NT2/D1 (cell line): ENCODE measurements around the gene MAN1A2.
A peak's percentile ranks its signal among the peaks of the same experiment; 100 is the strongest.

Experiments
- DNase-seq: peaks from one replicate; pipeline ENCODE4 v3.0.0-alpha.2; 2011; ENCODE audit warnings: low read depth, low spot score
- H3K27me3 ChIP-seq: 2 replicates; pipeline ENCODE4 v1.6.0; 2011; ENCODE audit warnings: mild to moderate bottlenecking; ENCODE audit not compliant: insufficient read length, insufficient read depth
- H3K36me3 ChIP-seq: 2 replicates; pipeline ENCODE4 v1.6.1; 2011; ENCODE audit warnings: mild to moderate bottlenecking, low read length, mixed read lengths; ENCODE audit not compliant: insufficient read depth, insufficient read length
- H3K4me1 ChIP-seq: 2 replicates; pipeline ENCODE4 v1.5.1; 2011; ENCODE audit not compliant: insufficient read depth, insufficient read length
- H3K4me3 ChIP-seq: 2 replicates; pipeline ENCODE4 v1.5.1; 2011; ENCODE audit warnings: low read depth; ENCODE audit not compliant: insufficient read length
- H3K9ac ChIP-seq: 2 replicates; pipeline ENCODE4 v1.6.0; 2011; ENCODE audit warnings: low read depth; ENCODE audit not compliant: insufficient read length
- H3K9me3 ChIP-seq: 2 replicates; pipeline ENCODE4 v1.5.1; 2011; ENCODE audit warnings: mild to moderate bottlenecking, low read length; ENCODE audit not compliant: insufficient read depth
- SUZ12 ChIP-seq: IDR thresholded peaks from 2 replicates; pipeline ENCODE4 v1.6.1; 2011; ENCODE audit not compliant: insufficient read length, insufficient read depth; ENCODE audit errors: extremely low read depth
- YY1 ChIP-seq: IDR thresholded peaks from 2 replicates; pipeline ENCODE4 v1.6.1; 2011; ENCODE audit not compliant: insufficient read length, insufficient read depth
- ZNF274 ChIP-seq: IDR thresholded peaks from 2 replicates; pipeline ENCODE4 v1.6.1; 2011; ENCODE audit warnings: mild to moderate bottlenecking, low read depth, low read length

Gene MAN1A2

DNA sequence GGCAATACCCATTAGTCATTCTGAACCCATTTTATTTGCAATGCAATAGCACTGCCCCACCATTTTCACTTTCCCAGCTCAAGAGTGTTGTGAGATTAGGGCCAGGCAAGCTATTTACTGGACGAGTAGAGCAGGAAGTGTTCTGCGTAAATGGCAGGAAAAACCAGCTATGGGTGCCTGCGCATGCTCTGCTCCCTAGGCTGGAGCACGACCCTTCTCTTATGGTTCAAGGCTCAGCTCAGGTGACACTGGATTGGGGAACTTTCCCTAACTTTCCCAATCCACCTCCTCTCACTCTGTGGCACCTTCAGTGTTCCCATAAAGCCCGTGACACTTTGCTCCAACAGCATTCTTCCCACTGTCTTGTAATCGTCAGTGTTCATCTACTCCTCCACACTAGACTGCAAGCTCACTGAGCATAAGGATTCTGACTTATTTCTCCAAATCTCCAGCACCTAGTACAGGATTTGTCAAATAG, 3.6 kb upstream of the MAN1A2 start:
- Histone ChIP-seq H3K27me3 (peaks cover 2% of the 10 kb centered on the region), H3K4me1 (no peaks in the 10 kb centered on the region), H3K36me3 (no peaks in the 10 kb centered on the region), H3K9me3 (no peaks in the 10 kb centered on the region), H3K4me3 (no peak overlapping the region), H3K9ac (no peak overlapping the region)
- no peak for DNase-seq
- TF ChIP-seq YY1 = no peak
- TF ChIP-seq SUZ12 = no peak
- TF ChIP-seq ZNF274 = no peak

DNA sequence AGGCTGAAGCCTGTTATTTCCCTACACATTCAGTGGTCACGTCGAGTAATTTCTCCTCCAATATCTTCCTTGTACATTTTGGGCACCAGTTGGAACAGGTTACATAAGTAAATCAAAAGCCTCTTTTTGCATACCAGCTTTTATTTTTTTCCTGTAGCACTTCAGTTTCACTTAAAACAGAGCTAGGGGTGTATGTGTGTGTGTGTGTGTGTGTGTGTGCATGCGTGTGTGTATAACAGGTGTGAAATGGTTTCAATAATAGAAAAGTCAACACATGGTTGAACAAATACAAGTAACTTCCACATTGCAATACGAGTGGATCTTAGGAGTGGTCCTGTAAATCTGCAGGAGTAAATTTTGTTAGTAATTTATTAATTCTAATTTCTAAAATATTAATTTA, 3.0 kb upstream of the MAN1A2 start:
- Histone ChIP-seq H3K4me3 (no peak overlapping the region), H3K9ac (no peak overlapping the region)
- TF ChIP-seq YY1 = no peak
- TF ChIP-seq ZNF274 = no peak
- TF ChIP-seq SUZ12 = no peak

DNA sequence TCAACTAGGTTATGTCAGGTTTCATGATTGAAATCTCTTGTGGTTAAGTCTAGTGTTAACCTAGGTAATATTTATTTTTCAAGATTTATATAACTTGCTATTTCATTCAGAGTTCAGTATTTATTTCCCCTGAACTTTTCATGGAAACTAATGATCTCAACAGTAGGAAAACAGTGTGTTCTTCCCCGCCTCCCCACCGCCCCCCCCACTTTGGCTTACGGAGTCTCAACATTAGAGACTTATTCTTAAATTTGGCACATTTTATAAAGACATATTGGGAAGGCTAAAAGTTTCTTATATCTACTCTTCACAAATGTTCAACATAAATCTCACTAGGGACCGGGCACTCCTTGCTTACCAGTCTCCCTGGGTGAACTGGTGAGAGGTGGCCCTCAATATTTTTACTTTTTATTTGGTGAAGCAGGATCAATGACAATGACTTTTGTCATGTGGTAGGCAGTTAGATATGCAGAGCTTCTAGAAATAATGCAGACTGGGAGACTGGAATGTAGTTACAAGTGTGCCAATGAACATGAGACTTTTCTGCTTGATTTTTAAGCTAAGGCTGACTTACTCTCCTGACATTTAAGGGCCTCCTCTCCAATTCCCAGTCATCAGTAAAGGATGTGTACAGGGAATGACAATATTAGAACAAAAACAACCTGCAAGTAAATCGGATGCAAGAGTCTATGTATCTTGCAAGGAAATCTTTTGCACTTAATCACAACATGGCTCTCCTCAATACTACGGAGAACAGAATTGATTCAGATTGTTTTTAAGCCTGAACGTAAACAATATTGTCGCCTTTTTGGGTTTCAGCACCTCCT, 1.7 kb upstream of the MAN1A2 start:
- Histone ChIP-seq H3K36me3 (no peaks in the 10 kb centered on the region), H3K27me3 (peaks cover 2% of the 10 kb centered on the region), H3K9ac (peak overlapping the region; percentile 97), H3K9me3 (no peaks in the 10 kb centered on the region), H3K4me1 (no peaks in the 10 kb centered on the region), H3K4me3 (peak overlapping the region; percentile 85)
- no peak for DNase-seq
- TF ChIP-seq SUZ12 = no peak

More for the DNA sequence above, 3.0 kb upstream of the MAN1A2 start:
- Histone ChIP-seq H3K4me1 (no peaks in the 10 kb centered on the region), H3K27me3 (peaks cover 2% of the 10 kb centered on the region), H3K9me3 (no peaks in the 10 kb centered on the region), H3K36me3 (no peaks in the 10 kb centered on the region)
- no peak for DNase-seq

DNA sequence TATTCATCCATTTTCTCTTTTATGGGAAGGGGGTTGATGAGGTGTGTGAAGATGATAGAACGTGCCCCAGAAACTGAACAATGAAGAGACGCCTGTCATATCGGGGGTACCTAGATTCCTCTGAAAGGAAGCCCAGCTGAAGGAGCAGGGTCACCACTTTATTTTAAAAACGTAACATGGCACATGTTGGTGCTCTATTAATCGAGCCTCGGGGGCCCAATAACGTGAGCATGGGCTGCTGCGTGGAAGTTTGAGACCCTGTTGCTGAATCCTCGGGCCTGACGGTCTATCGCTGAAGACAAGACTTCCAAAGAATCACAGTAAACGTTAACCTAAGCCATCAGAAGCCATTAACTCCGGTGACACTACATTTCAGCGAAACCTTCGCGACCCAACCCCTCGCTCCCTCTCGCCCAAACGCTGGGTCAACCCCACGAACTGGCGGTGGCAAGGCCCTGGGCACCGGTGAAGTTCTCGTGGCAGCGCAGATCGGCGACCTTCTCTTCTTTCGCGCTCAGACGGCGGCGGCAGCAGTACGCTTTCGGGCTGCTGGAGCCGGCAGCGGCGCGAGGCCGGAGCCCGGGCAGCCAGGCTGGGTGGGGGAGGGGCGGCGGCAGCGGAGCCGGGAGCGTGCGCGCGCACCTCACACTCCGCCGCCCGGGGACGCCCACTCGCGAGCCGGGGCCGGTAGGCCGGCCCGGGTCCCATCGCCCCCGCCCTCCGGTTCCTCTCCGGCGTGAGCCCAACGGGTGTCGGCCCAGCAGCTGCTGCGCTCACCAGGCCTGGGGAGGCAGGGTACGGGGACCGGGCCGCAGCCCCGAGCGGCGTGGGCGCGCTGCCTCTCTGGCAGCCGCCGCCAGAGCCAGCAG, 838 bp upstream of the MAN1A2 start:
- TF ChIP-seq YY1 (no peak), SUZ12 (no peak), ZNF274 (no peak)
- H3K4me3 ChIP-seq = peak overlapping the region; percentile 85
- peaks cover 2% of the 10 kb centered on the region for H3K27me3 ChIP-seq
- peak overlapping the region; percentile 97 for H3K9ac ChIP-seq
- DNase-seq = peak; percentile 55
- no peaks in the 10 kb centered on the region for H3K36me3 ChIP-seq
- no peaks in the 10 kb centered on the region for H3K4me1 ChIP-seq
- H3K9me3 ChIP-seq = no peaks in the 10 kb centered on the region

DNA sequence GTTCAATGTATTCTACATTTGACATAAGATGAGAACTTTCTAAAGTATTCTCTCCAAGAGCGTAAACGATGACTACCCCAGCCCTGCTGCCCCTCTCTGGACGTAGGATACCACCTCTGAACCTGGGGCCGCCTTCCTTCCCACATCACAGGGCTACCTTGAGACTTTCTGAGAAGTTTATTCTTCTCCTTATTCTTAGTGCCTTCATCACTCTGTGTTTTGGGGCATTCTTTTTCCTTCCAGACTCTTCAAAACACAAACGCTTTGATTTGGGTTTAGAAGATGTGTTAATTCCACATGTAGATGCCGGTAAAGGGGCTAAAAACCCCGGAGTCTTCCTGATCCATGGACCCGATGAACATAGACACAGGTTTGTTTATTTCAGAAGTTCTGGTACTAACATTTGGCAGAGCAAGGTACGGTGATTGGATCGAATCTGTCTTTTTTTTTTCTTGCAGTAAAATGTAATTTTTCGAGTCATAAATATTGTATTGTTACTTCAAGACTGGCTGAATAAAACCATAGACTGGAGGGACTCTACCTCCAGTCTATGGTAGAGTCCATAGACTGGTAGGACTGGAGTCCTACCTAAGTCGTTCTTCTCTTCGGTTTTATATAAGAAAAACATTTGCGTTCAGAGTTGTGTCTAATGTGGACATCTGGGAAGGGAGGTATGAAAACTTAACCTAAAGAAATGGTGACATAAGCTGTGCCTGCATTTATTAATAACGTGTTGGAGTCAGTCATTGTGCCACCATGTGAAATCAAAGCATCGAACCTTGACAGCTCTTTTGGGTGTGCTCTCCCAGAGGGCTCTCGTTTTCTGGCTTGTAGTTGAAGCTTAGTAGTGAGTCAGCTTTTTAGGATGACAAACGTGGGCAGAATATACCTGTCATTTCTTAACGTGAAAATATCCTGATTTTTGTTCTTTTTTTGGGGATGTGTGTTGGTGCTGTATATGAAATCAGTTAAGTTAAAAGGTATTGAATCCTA, 1.2 kb downstream of the MAN1A2 start:
- H3K36me3 ChIP-seq = no peaks in the 10 kb centered on the region
- no peaks in the 10 kb centered on the region for H3K4me1 ChIP-seq
- peak overlapping the region; percentile 97 for H3K9ac ChIP-seq
- H3K27me3 ChIP-seq = peaks cover 2% of the 10 kb centered on the region
- TF ChIP-seq ZNF274 (no peak), SUZ12 (no peak), YY1 (no peak)
- H3K4me3 ChIP-seq = peak overlapping the region; percentile 85
- DNase-seq = no peak
- H3K9me3 ChIP-seq = no peaks in the 10 kb centered on the region

DNA sequence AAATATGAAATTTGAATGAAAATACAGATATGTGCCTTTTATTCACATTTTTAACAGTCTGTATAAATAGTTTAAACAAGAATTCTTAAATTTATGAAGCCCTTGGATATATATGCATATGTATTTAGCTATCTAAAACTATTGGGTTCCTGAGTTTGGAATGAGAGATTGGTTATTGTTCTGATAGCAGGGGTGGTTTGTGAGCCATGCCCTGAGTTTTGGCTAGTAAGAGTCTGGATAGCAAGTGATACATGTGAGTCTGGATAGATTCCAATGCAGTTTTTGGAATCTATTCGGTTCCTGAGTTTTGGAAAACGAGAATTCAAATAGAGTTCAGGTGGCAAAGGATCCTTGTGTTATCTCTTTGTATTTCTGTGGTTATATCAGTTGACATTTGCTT, 2.8 kb downstream of the MAN1A2 start:
- Histone ChIP-seq H3K27me3 (peaks cover 2% of the 10 kb centered on the region), H3K9me3 (no peaks in the 10 kb centered on the region), H3K4me3 (no peak overlapping the region), H3K4me1 (no peaks in the 10 kb centered on the region), H3K36me3 (no peaks in the 10 kb centered on the region), H3K9ac (no peak overlapping the region)
- no peak for DNase-seq
- TF ChIP-seq SUZ12 (no peak), YY1 (no peak), ZNF274 (no peak)
